Thyroid gland (tissue), 4 donors: ENCODE measurements around the gene GGT5.

ENCODE experiments used
- POLR2A ChIP-seq, 2 donors: fragments of 450-650 bp; IDR thresholded peaks; one replicate each; pipeline ENCODE4 v1.6.1; 2017; ENCODE audit warnings: antibody characterized with exemption in 2 of 2, mild to moderate bottlenecking in 2 of 2, moderate library complexity in 1 of 2
- TF ChIP-seq, protein P1 (sequence below), 6 experiments: fragments of 200-600 bp in 3 of 6; fragments of 450-650 bp in 3 of 6; sonication (generic) in 3 of 6; IDR thresholded peaks; one replicate each; pipeline ENCODE4 v1.5.1; 2016 to 2019; ENCODE audit warnings: antibody characterized with exemption in 6 of 6, mild to moderate bottlenecking in 2 of 6, inconsistent platforms in 1 of 6, moderate library complexity in 1 of 6

GRCh38 chr22:24207264-24208011 is 37.4 kb downstream of the GGT5 start:
- TF ChIP-seq, protein P1, sequence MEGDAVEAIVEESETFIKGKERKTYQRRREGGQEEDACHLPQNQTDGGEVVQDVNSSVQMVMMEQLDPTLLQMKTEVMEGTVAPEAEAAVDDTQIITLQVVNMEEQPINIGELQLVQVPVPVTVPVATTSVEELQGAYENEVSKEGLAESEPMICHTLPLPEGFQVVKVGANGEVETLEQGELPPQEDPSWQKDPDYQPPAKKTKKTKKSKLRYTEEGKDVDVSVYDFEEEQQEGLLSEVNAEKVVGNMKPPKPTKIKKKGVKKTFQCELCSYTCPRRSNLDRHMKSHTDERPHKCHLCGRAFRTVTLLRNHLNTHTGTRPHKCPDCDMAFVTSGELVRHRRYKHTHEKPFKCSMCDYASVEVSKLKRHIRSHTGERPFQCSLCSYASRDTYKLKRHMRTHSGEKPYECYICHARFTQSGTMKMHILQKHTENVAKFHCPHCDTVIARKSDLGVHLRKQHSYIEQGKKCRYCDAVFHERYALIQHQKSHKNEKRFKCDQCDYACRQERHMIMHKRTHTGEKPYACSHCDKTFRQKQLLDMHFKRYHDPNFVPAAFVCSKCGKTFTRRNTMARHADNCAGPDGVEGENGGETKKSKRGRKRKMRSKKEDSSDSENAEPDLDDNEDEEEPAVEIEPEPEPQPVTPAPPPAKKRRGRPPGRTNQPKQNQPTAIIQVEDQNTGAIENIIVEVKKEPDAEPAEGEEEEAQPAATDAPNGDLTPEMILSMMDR (IDR thresholded peaks at IDR 0.05) = no peak
- TF ChIP-seq POLR2A (IDR thresholded peaks at IDR 0.05) = no peak
